Panc1 (cell line): ENCODE data around the gene GPSM1. TPM values are rescaled to one million over a fixed set of nuclear protein-coding genes. Genes with fewer than 3 reads are reported as not detected.

Source experiments
- ATAC-seq: fragments of 200-7000 bp; cut with Tn5 transposase; 2 replicates; pipeline ENCODE4 v1.9.1; 2020; ENCODE audit warnings: mild to moderate bottlenecking, moderate library complexity
- BruUV-seq: library from RNA; stranded (reverse); fragments of 400-500 nt; replicated peaks from 2 replicates; lab custom pipeline; 2021; lab: Mats Ljungman, UMichigan
- CTCF ChIA-PET: fragments of 300-600 bp; sonication (Branson Sonifier 250); formaldehyde crosslinking; loops from one replicate; lab custom pipeline; 2022; ENCODE audit warnings: antibody characterized with exemption; lab: Charles Lee
- POLR2A ChIA-PET: fragments of 300-600 bp; sonication (Branson Sonifier 250); formaldehyde crosslinking; loops from one replicate; lab custom pipeline; 2022; ENCODE audit warnings: antibody characterized with exemption; lab: Charles Lee
- DNase-seq: peaks from one replicate; pipeline ENCODE4 v3.0.0-alpha.2; 2010; ENCODE audit warnings: low read depth, low spot score
- H3K27ac ChIP-seq: 2 replicates; pipeline ENCODE4 v1.5.1; 2011; ENCODE audit warnings: mild to moderate bottlenecking, low read length, inconsistent platforms
- H3K27me3 ChIP-seq: fragments of 200-500 bp; sonication (Bioruptor generic); 2 replicates; pipeline ENCODE4 v1.6.0; 2014; ENCODE audit warnings: low read length, inconsistent platforms; ENCODE audit not compliant: control insufficient read depth, insufficient read depth
- H3K36me3 ChIP-seq: fragments of 200-500 bp; sonication (Bioruptor generic); 2 replicates; pipeline ENCODE4 v1.5.1; 2014; ENCODE audit warnings: inconsistent platforms, mild to moderate bottlenecking, low read length, moderate library complexity; ENCODE audit not compliant: control insufficient read depth, insufficient read depth
- H3K4me1 ChIP-seq: 2 replicates; pipeline ENCODE4 v1.5.1; 2011; ENCODE audit warnings: inconsistent platforms, mild to moderate bottlenecking, low read length, moderate library complexity; ENCODE audit not compliant: control insufficient read depth, insufficient read depth
- H3K4me3 ChIP-seq, 2 experiments: 2 replicates each; pipeline ENCODE4 v1.5.1; 2011 to 2012; ENCODE audit warnings: low read depth in 2 of 2, low read length in 2 of 2, mild to moderate bottlenecking in 2 of 2, inconsistent platforms in 1 of 2, moderate library complexity in 1 of 2
- H3K9me3 ChIP-seq: fragments of 200-500 bp; sonication (Bioruptor generic); 2 replicates; pipeline ENCODE4 v1.5.1; 2014; ENCODE audit warnings: low read depth, mild to moderate bottlenecking, inconsistent platforms, low read length, moderate library complexity; ENCODE audit not compliant: control insufficient read depth, insufficient read depth
- POLR2AphosphoS5 ChIP-seq: IDR thresholded peaks from 2 replicates; pipeline ENCODE4 v1.6.1; 2012; ENCODE audit warnings: mild to moderate bottlenecking, low read depth, low read length, moderate library complexity
- SIN3A ChIP-seq: IDR thresholded peaks from 2 replicates; pipeline ENCODE4 v1.6.1; 2012; ENCODE audit warnings: low read depth, mild to moderate bottlenecking, low read length, moderate library complexity, borderline replicate concordance; ENCODE audit not compliant: insufficient read depth
- TCF7L2 ChIP-seq: IDR thresholded peaks from 2 replicates; pipeline ENCODE4 v1.6.1; 2011; ENCODE audit warnings: mild to moderate bottlenecking, low read depth, low read length, inconsistent platforms
- in situ Hi-C: cut with HindIII; loops from 2 replicates; pipeline ENCODE4 v1.10.0; 2016; ENCODE audit warnings: low sequenced_read_pairs, low pct_unique_long_range_greater_than_20kb
- intact Hi-C: fragments of 100-400 bp; cut with micrococcal nuclease; formaldehyde crosslinking; loops from one replicate; pipeline ENCODE4 v1.10.0; 2022; ENCODE audit not compliant: unreplicated experiment
- total RNA-seq: library from RNA; stranded (reverse); gene quantifications from one replicate; pipeline ENCODE4 v1.2.1, GENCODE V29; 2021; ENCODE audit not compliant: unreplicated experiment
- TF ChIP-seq, protein P1 (sequence below), 2 experiments: IDR thresholded peaks; 2 replicates each; pipeline ENCODE4 v1.6.1; 2011 to 2012; ENCODE audit warnings: low read depth in 2 of 2, control low read depth in 1 of 2, low read length in 1 of 2, mild to moderate bottlenecking in 1 of 2, moderate library complexity in 1 of 2; ENCODE audit not compliant: insufficient read depth in 1 of 2
- TF ChIP-seq, protein P2 (sequence below): fragments of 450-650 bp; IDR thresholded peaks from 2 replicates; pipeline ENCODE4 v1.5.1; 2017; ENCODE audit warnings: mild to moderate bottlenecking

GPSM1 gene
- total RNA-seq, 1 experiment from 2014 or later = 14.2 TPM

DNA sequence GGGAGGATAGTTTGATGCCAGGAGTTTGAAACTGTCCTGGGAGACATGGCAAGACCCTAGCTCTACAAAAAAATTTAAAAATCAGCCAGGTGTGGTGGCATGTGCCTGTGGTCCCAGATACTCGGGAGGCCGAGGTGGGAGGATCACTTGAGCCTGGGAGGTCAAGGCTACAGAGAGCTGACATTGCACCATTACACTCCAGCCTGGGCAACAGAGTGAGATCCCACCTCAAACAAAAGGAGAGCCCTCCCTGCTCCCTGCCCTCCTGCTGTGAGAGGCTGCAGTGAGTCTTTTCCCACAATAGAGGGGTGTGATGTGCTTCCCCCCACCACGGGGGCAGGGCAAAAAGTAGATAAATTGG lies 13.3 kb upstream of the GPSM1 start:
- CTCF ChIA-PET = no interaction called here
- in situ Hi-C loops = no loop called here

DNA sequence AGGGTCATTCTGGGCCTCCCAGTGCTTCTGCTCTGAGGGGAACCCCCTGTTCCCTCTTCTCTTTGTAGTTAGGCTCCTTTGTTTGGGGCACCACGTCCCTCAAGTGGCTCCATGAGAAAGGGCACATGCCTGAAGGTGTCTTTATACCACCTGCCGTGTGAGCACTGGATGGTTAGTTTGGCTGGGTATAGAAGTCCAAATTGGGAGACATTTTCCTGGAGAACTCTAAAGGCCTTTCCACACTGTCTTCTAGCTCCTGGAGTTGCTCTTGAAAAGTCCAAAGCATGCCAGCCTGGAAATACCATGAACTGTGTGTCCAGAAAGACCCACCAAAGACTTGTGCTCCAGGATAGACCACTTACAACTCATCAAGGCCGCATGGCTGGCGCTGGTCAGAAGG lies 12.4 kb upstream of the GPSM1 start:
- POLR2A ChIA-PET = no interaction called here
- Histone ChIP-seq H3K9me3 (no peaks in the 10 kb centered on the region), H3K36me3 (no peaks in the 10 kb centered on the region), H3K27ac (no peak overlapping the region), H3K4me1 (peaks cover 4% of the 10 kb centered on the region; the same call in 1 of the 2 replicates), H3K27me3 (no peaks in the 10 kb centered on the region), H3K4me3 (no peak overlapping the region)
- in situ Hi-C loops (no loop called here), intact Hi-C loops (no loop called here)
- TF ChIP-seq POLR2AphosphoS5 = no peak
- TF ChIP-seq, protein P1, sequence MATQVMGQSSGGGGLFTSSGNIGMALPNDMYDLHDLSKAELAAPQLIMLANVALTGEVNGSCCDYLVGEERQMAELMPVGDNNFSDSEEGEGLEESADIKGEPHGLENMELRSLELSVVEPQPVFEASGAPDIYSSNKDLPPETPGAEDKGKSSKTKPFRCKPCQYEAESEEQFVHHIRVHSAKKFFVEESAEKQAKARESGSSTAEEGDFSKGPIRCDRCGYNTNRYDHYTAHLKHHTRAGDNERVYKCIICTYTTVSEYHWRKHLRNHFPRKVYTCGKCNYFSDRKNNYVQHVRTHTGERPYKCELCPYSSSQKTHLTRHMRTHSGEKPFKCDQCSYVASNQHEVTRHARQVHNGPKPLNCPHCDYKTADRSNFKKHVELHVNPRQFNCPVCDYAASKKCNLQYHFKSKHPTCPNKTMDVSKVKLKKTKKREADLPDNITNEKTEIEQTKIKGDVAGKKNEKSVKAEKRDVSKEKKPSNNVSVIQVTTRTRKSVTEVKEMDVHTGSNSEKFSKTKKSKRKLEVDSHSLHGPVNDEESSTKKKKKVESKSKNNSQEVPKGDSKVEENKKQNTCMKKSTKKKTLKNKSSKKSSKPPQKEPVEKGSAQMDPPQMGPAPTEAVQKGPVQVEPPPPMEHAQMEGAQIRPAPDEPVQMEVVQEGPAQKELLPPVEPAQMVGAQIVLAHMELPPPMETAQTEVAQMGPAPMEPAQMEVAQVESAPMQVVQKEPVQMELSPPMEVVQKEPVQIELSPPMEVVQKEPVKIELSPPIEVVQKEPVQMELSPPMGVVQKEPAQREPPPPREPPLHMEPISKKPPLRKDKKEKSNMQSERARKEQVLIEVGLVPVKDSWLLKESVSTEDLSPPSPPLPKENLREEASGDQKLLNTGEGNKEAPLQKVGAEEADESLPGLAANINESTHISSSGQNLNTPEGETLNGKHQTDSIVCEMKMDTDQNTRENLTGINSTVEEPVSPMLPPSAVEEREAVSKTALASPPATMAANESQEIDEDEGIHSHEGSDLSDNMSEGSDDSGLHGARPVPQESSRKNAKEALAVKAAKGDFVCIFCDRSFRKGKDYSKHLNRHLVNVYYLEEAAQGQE (IDR thresholded peaks at IDR 0.05; ENCODE audit: insufficient read depth in 1 of 2, low read depth in 2 of 2, low read length in 1 of 2) = no peak
- TF ChIP-seq, protein P2, sequence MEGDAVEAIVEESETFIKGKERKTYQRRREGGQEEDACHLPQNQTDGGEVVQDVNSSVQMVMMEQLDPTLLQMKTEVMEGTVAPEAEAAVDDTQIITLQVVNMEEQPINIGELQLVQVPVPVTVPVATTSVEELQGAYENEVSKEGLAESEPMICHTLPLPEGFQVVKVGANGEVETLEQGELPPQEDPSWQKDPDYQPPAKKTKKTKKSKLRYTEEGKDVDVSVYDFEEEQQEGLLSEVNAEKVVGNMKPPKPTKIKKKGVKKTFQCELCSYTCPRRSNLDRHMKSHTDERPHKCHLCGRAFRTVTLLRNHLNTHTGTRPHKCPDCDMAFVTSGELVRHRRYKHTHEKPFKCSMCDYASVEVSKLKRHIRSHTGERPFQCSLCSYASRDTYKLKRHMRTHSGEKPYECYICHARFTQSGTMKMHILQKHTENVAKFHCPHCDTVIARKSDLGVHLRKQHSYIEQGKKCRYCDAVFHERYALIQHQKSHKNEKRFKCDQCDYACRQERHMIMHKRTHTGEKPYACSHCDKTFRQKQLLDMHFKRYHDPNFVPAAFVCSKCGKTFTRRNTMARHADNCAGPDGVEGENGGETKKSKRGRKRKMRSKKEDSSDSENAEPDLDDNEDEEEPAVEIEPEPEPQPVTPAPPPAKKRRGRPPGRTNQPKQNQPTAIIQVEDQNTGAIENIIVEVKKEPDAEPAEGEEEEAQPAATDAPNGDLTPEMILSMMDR = no peak
- no peak for TF ChIP-seq SIN3A
- TF ChIP-seq TCF7L2 = no peak
- no TSS peak for BruUV-seq
- ATAC-seq (no peak), DNase-seq (no peak)
- CTCF ChIA-PET = no interaction called here

More for the DNA sequence above, 13.3 kb upstream of the GPSM1 start:
- DNase-seq = no peak
- Histone ChIP-seq H3K36me3 (no peaks in the 10 kb centered on the region), H3K9me3 (no peaks in the 10 kb centered on the region), H3K27me3 (no peaks in the 10 kb centered on the region), H3K4me3 (no peak overlapping the region), H3K27ac (no peak overlapping the region), H3K4me1 (peaks cover 4% of the 10 kb centered on the region; the same call in 1 of the 2 replicates)
- TF ChIP-seq SIN3A (no peak), TCF7L2 (no peak)
- TF ChIP-seq, protein P2 = no peak
- TF ChIP-seq, protein P1 (IDR thresholded peaks at IDR 0.05; ENCODE audit: insufficient read depth in 1 of 2, low read depth in 2 of 2, low read length in 1 of 2) = no peak
- BruUV-seq = no TSS peak
- POLR2A ChIA-PET = no interaction called here
- ATAC-seq = no peak
- intact Hi-C loops = no loop called here
